HCT116 (cell line): Measurements from ENCODE around the gene TAF10. TPM values are rescaled to one million over a fixed set of nuclear protein-coding genes. Genes with fewer than 3 reads are reported as not detected.

ENCODE experiments used
- ATAC-seq: fragments of 200-7000 bp; cut with Tn5 transposase; 2 replicates; pipeline ENCODE4 v1.9.1; 2020; ENCODE audit warnings: mild to moderate bottlenecking, moderate library complexity
- BruUV-seq: library from RNA; stranded (reverse); fragments of 400-500 nt; replicated peaks from 2 replicates; lab custom pipeline; 2021; lab: Mats Ljungman, UMichigan
- CTCF ChIA-PET: fragments of 300-600 bp; sonication (Branson Sonifier 250); formaldehyde crosslinking; loops from one replicate; lab custom pipeline; 2021; ENCODE audit warnings: antibody characterized with exemption; lab: Charles Lee
- POLR2A ChIA-PET: fragments of 300-600, 350-600 bp; sonication (Branson Sonifier 250); formaldehyde crosslinking; loops from one replicate; lab custom pipeline; 2021; ENCODE audit warnings: antibody characterized with exemption; lab: Charles Lee
- RAD21 ChIA-PET, 2 experiments: fragments of 300-600 bp; sonication (Branson Sonifier 250); formaldehyde crosslinking; loops; one replicate each; lab custom pipeline; 2023; ENCODE audit warnings: low total read pairs in 2 of 2; ENCODE audit not compliant: uncharacterized antibody in 2 of 2, unreplicated experiment in 2 of 2, low non-redundant PET in 1 of 2; lab: Charles Lee
- DNase-seq: peaks from one replicate; pipeline ENCODE4 v3.0.0-alpha.2; 2010; ENCODE audit warnings: low read depth, low spot score
- H2AFZ ChIP-seq: fragments of 200-600 bp; shearing (Covaris generic), sonication (generic); 2 replicates; pipeline ENCODE4 v1.6.1; 2017; ENCODE audit warnings: low read depth, mixed run types, mixed read lengths, antibody characterized with exemption, low read length; ENCODE audit not compliant: poor library complexity, severe bottlenecking
- H3K27ac ChIP-seq: 2 replicates; pipeline ENCODE4 v1.5.1; 2012; ENCODE audit warnings: low read depth, low read length
- H3K27me3 ChIP-seq: fragments of 200-600 bp; sonication (generic); 2 replicates; pipeline ENCODE4 v1.6.1; 2016; ENCODE audit warnings: mixed run types, low read length, mixed read lengths; ENCODE audit not compliant: insufficient read depth
- H3K36me3 ChIP-seq, 2 experiments: fragments of 200-500 bp in 1 of 2; fragments of 200-600 bp in 1 of 2; sonication (Bioruptor generic) in 1 of 2; sonication (generic) in 1 of 2; 2 replicates each; pipeline versions ENCODE4 v1.5.1 to v1.6.1; 2014 to 2016; ENCODE audit warnings: low read length in 2 of 2, inconsistent platforms in 1 of 2, mixed read lengths in 1 of 2, mixed run types in 1 of 2; ENCODE audit not compliant: insufficient read depth in 2 of 2, control insufficient read depth in 1 of 2
- H3K4me1 ChIP-seq, 2 experiments: fragments of 200-600 bp in 1 of 2; sonication (generic) in 1 of 2; 2 replicates each; pipeline versions ENCODE4 v1.5.1 to v1.6.1; 2012 to 2017; ENCODE audit warnings: low read length in 2 of 2, inconsistent platforms in 1 of 2, mild to moderate bottlenecking in 1 of 2, mixed read lengths in 1 of 2, mixed run types in 1 of 2, moderate library complexity in 1 of 2; ENCODE audit not compliant: insufficient read depth in 2 of 2, control insufficient read depth in 1 of 2
- H3K4me2 ChIP-seq: fragments of 200-600 bp; sonication (generic); 2 replicates; pipeline ENCODE4 v1.6.1; 2017; ENCODE audit warnings: mixed run types, low read length, mixed read lengths
- H3K4me3 ChIP-seq, 2 experiments: fragments of 200-600 bp in 1 of 2; sonication (generic) in 1 of 2; replicated peaks in 1 of 2; 2 replicates each; pipeline ENCODE4 v1.5.1; 2011 to 2016; ENCODE audit warnings: low read length in 2 of 2, control low read depth in 1 of 2, low read depth in 1 of 2, mild to moderate bottlenecking in 1 of 2, mixed read lengths in 1 of 2, mixed run types in 1 of 2
- H3K79me2 ChIP-seq: fragments of 200-600 bp; sonication (generic); 2 replicates; pipeline ENCODE4 v1.6.1; 2017; ENCODE audit warnings: mild to moderate bottlenecking, mixed run types, low read length, moderate library complexity, mixed read lengths; ENCODE audit not compliant: insufficient read depth
- H3K9ac ChIP-seq: fragments of 200-600 bp; sonication (generic); 2 replicates; pipeline ENCODE4 v1.6.1; 2016; ENCODE audit warnings: low read length, mixed read lengths
- H3K9me2 ChIP-seq: fragments of 200-600 bp; sonication (generic), shearing (Covaris generic); 2 replicates; pipeline ENCODE4 v1.6.1; 2017; ENCODE audit warnings: mixed run types, mild to moderate bottlenecking, moderate library complexity; ENCODE audit not compliant: insufficient read depth
- H3K9me3 ChIP-seq, 2 experiments: fragments of 200-500 bp in 1 of 2; fragments of 200-600 bp in 1 of 2; sonication (Bioruptor generic) in 1 of 2; sonication (generic) in 1 of 2; 2 replicates each; pipeline ENCODE4 v1.6.1; 2014 to 2017; ENCODE audit warnings: low read length in 2 of 2, mixed read lengths in 2 of 2, inconsistent platforms in 1 of 2, low read depth in 1 of 2, mild to moderate bottlenecking in 1 of 2, mixed run types in 1 of 2, moderate library complexity in 1 of 2; ENCODE audit not compliant: control insufficient read depth in 1 of 2, insufficient read depth in 1 of 2
- H4K20me1 ChIP-seq: fragments of 200-600 bp; sonication (generic), shearing (Covaris generic); 2 replicates; pipeline ENCODE4 v1.6.1; 2017; ENCODE audit warnings: mixed run types, mild to moderate bottlenecking, moderate library complexity; ENCODE audit not compliant: insufficient read depth
- CEBPB ChIP-seq: IDR thresholded peaks from 2 replicates; pipeline ENCODE4 v1.6.1; 2012; ENCODE audit warnings: low read depth
- EGR1 ChIP-seq: IDR thresholded peaks from 2 replicates; pipeline ENCODE4 v1.6.1; 2012; ENCODE audit warnings: low read depth
- ELF1 ChIP-seq: IDR thresholded peaks from 2 replicates; pipeline ENCODE4 v1.6.1; 2012; ENCODE audit warnings: low read depth, borderline replicate concordance
- EZH2phosphoT487 ChIP-seq: fragments of 200-600 bp; IDR thresholded peaks from 2 replicates; pipeline ENCODE4 v1.6.1; 2018; ENCODE audit warnings: antibody characterized with exemption, borderline replicate concordance
- POLR2A ChIP-seq: IDR thresholded peaks from 2 replicates; pipeline ENCODE4 v1.7.0; 2011; ENCODE audit warnings: borderline replicate concordance; ENCODE audit not compliant: insufficient read depth, insufficient read length; ENCODE audit errors: extremely low read depth
- REST ChIP-seq: IDR thresholded peaks from 2 replicates; pipeline ENCODE4 v1.6.1; 2012; ENCODE audit warnings: low read depth
- SRF ChIP-seq: IDR thresholded peaks from 2 replicates; pipeline ENCODE4 v1.6.1; 2012; ENCODE audit warnings: low read depth
- TCF7L2 ChIP-seq: IDR thresholded peaks from 2 replicates; pipeline ENCODE4 v1.7.0; 2011; ENCODE audit warnings: borderline replicate concordance, inconsistent platforms; ENCODE audit not compliant: insufficient read depth, insufficient read length; ENCODE audit errors: extremely low read depth
- YY1 ChIP-seq: IDR thresholded peaks from 2 replicates; pipeline ENCODE4 v1.6.1; 2011; ENCODE audit warnings: low read length, low read depth, moderate library complexity, mild to moderate bottlenecking; ENCODE audit not compliant: insufficient replicate concordance; ENCODE audit errors: extremely low read depth
- ZBTB33 ChIP-seq: IDR thresholded peaks from 2 replicates; pipeline ENCODE4 v1.6.1; 2011; ENCODE audit warnings: mild to moderate bottlenecking, low read length, moderate library complexity; ENCODE audit not compliant: insufficient replicate concordance; ENCODE audit errors: extremely low read depth
- ZFX ChIP-seq: fragments of 450-650 bp; IDR thresholded peaks from 2 replicates; pipeline ENCODE4 v1.6.1; 2017
- ZNF274 ChIP-seq: fragments of 200-500 bp; sonication (Bioruptor generic); IDR thresholded peaks from 2 replicates; pipeline ENCODE4 v1.6.1; 2014; ENCODE audit warnings: mild to moderate bottlenecking, low read depth, low read length, inconsistent platforms
- intact Hi-C: fragments of 100-400 bp; cut with micrococcal nuclease; formaldehyde crosslinking; loops from 2 replicates; pipeline ENCODE4 v1.10.0; 2022
- total RNA-seq: library from RNA; stranded (reverse); gene quantifications from one replicate; pipeline ENCODE4 v1.2.1, GENCODE V29; 2021; ENCODE audit not compliant: unreplicated experiment
- TF ChIP-seq, protein P1 (sequence below): IDR thresholded peaks from 2 replicates; pipeline ENCODE4 v1.6.1; 2012

TAF10 gene
- total RNA-seq, 1 experiment from 2014 or later = 151 TPM

DNA sequence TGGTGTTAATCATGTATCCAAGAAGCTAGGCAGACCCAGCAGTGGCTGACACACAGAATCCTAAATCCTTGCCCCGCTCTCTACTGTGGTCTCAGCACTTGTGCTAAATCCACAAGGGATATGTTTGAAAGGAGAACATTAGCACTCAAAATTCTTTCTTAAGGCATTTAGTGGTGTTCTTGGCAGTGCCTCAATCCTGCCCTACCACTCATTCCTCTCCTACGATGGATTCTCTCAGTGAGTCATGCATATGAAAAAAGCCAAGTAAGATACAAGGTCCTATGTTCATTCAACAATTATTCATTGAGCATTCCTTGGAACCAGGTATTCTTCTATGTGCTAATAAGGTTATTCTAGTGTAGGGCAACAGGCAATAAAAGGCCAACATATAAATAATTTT, 39.8 kb downstream of the TAF10 start:
- intact Hi-C loops = no loop called here
- no peak overlapping the region for H3K4me3 ChIP-seq
- CTCF ChIA-PET = no interaction called here
- H3K9me2 ChIP-seq = no peaks in the 10 kb centered on the region
- DNase-seq (no peak), ATAC-seq (no peak)
- no peak overlapping the region for H3K4me2 ChIP-seq
- no TSS peak for BruUV-seq
- no peak overlapping the region for H3K9ac ChIP-seq
- H3K9me3 ChIP-seq = no peaks in the 10 kb centered on the region
- TF ChIP-seq ZFX (no peak), SRF (no peak), POLR2A (no peak), CEBPB (no peak)
- no peaks in the 10 kb centered on the region for H3K79me2 ChIP-seq
- H4K20me1 ChIP-seq = no peaks in the 10 kb centered on the region
- H2AFZ ChIP-seq = no peak overlapping the region
- no peaks in the 10 kb centered on the region for H3K4me1 ChIP-seq
- POLR2A ChIA-PET = no interaction called here
- H3K27me3 ChIP-seq = no peaks in the 10 kb centered on the region
- H3K27ac ChIP-seq = no peak overlapping the region
- RAD21 ChIA-PET = no interaction called here
- H3K36me3 ChIP-seq = no peaks in the 10 kb centered on the region

- H3K4me1 ChIP-seq = no peaks in the 10 kb centered on the region
- no peak overlapping the region for H3K9ac ChIP-seq
- no peaks in the 10 kb centered on the region for H3K9me3 ChIP-seq
- H2AFZ ChIP-seq = no peak overlapping the region
- no peak for DNase-seq
- H3K9me2 ChIP-seq = no peaks in the 10 kb centered on the region
- no peak for ATAC-seq
- ChIA-PET POLR2A (no interaction called here), RAD21 (no interaction called here), CTCF (no interaction called here)
- no peaks in the 10 kb centered on the region for H3K27me3 ChIP-seq
- H3K27ac ChIP-seq = no peak overlapping the region
- no peaks in the 10 kb centered on the region for H4K20me1 ChIP-seq
- H3K79me2 ChIP-seq = no peaks in the 10 kb centered on the region
- no peak overlapping the region for H3K4me3 ChIP-seq
- intact Hi-C loops = no loop called here
- TF ChIP-seq, protein P1, sequence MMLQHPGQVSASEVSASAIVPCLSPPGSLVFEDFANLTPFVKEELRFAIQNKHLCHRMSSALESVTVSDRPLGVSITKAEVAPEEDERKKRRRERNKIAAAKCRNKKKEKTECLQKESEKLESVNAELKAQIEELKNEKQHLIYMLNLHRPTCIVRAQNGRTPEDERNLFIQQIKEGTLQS = no peak
- TF ChIP-seq TCF7L2 (no peak), SRF (no peak), ZBTB33 (no peak), YY1 (no peak), REST (no peak), ELF1 (no peak), EGR1 (no peak), EZH2phosphoT487 (no peak), ZNF274 (no peak)
- no peak overlapping the region for H3K4me2 ChIP-seq
- no TSS peak for BruUV-seq
- no peaks in the 10 kb centered on the region for H3K36me3 ChIP-seq
Observed at GRCh38 chr11:6571434-6572008, 40.5 kb downstream of the TAF10 start.
